GM12878 (cell line): ENCODE data around the gene LRRTM3. TPM values are rescaled to one million over a fixed set of nuclear protein-coding genes. Genes with fewer than 3 reads are reported as not detected.

ENCODE experiments used
- ATAC-seq: fragments of 200-7000 bp; cut with Tn5 transposase; 3 replicates; pipeline ENCODE4 v1.9.1; 2020; ENCODE audit warnings: mild to moderate bottlenecking, moderate library complexity
- Bru-seq: library from RNA; stranded (reverse); fragments of 400-500 nt; gene quantifications from one replicate; lab custom pipeline; 2021; lab: Mats Ljungman, UMichigan
- BruChase-seq, 2 experiments: library from RNA; stranded (reverse); fragments of 400-500 nt; gene quantifications; one replicate each; lab custom pipeline; 2021; lab: Mats Ljungman, UMichigan
- BruUV-seq: library from RNA; stranded (reverse); fragments of 400-500 nt; replicated peaks from 2 replicates; lab custom pipeline; 2021; lab: Mats Ljungman, UMichigan
- CTCF ChIA-PET: fragments of 300-600 bp; sonication (Branson Sonifier 250); formaldehyde crosslinking; extraction: SDS; loops from one replicate; lab custom pipeline; 2021; ENCODE audit warnings: inconsistent platforms; lab: Yijun Ruan, JAX
- POLR2A ChIA-PET: fragments of 350-600 bp; formaldehyde crosslinking; extraction: SDS; loops from one replicate; lab custom pipeline; 2021; ENCODE audit warnings: inconsistent platforms; lab: Charles Lee
- RAD21 ChIA-PET: fragments of 300-600 bp; sonication (Branson Sonifier 250); formaldehyde crosslinking; loops from one replicate; lab custom pipeline; 2023; ENCODE audit warnings: antibody characterized with exemption; ENCODE audit not compliant: unreplicated experiment; lab: Charles Lee
- SMC1A ChIA-PET: fragments of 300-600 bp; sonication (Branson Sonifier 250); formaldehyde crosslinking; loops from one replicate; lab custom pipeline; 2023; ENCODE audit not compliant: unreplicated experiment, uncharacterized antibody; lab: Charles Lee
- DNase-seq: peaks from one replicate; pipeline ENCODE4 v3.0.0-alpha.2; 2011; ENCODE audit warnings: low read depth, low spot score
- FAIRE-seq: peaks from 3 replicates; lab custom pipeline; 2011; peaks lifted over from hg19 to GRCh38; lab: Jason Lieb, UNC
- H2AFZ ChIP-seq: 2 replicates; pipeline ENCODE4 v1.6.0; 2011; ENCODE audit warnings: low read depth, low read length, control low read depth; ENCODE audit not compliant: control insufficient read depth
- H3K27ac ChIP-seq: 2 replicates; pipeline ENCODE4 v1.5.1; 2011; ENCODE audit warnings: control low read depth; ENCODE audit not compliant: control insufficient read depth, insufficient read depth
- H3K27me3 ChIP-seq, 2 experiments: replicated peaks in 1 of 2; 2 replicates each; pipeline versions ENCODE4 v1.6.0 to v1.6.1; 2011; ENCODE audit warnings: low read length in 1 of 2; ENCODE audit not compliant: control insufficient read depth in 2 of 2, insufficient read depth in 2 of 2
- H3K36me3 ChIP-seq, 2 experiments: 2 replicates each; pipeline ENCODE4 v1.5.1; 2011; ENCODE audit warnings: low read length in 1 of 2; ENCODE audit not compliant: control insufficient read depth in 2 of 2, insufficient read depth in 2 of 2
- H3K4me1 ChIP-seq: 2 replicates; pipeline ENCODE4 v1.6.1; 2011; ENCODE audit warnings: mild to moderate bottlenecking, low read length, moderate library complexity, mixed read lengths; ENCODE audit not compliant: control insufficient read depth, insufficient read depth
- H3K4me2 ChIP-seq: 2 replicates; pipeline ENCODE4 v1.6.0; 2011; ENCODE audit warnings: control low read depth; ENCODE audit not compliant: control insufficient read depth, insufficient read depth
- H3K4me3 ChIP-seq: fragments of 200-600 bp; sonication (generic); 2 replicates; pipeline ENCODE4 v1.5.1; 2016
- H3K79me2 ChIP-seq: 2 replicates; pipeline ENCODE4 v1.6.0; 2011; ENCODE audit warnings: low read length; ENCODE audit not compliant: control insufficient read depth, insufficient read depth
- H3K9ac ChIP-seq: 2 replicates; pipeline ENCODE4 v1.8.0; 2011; ENCODE audit warnings: low read length, control low read depth, mixed read lengths; ENCODE audit not compliant: control insufficient read depth, insufficient read depth
- H3K9me3 ChIP-seq: replicated peaks from 3 replicates; pipeline ENCODE4 v1.5.1; 2011; ENCODE audit warnings: mild to moderate bottlenecking, low read length; ENCODE audit not compliant: control insufficient read depth, insufficient read depth
- H4K20me1 ChIP-seq: 2 replicates; pipeline ENCODE4 v1.6.0; 2011; ENCODE audit not compliant: control insufficient read depth, insufficient read depth
- CTCF ChIP-seq, 3 experiments: IDR thresholded peaks in 2 of 3; conservative IDR thresholded peaks in 1 of 3; 2 replicates each; pipeline ENCODE4 v1.5.1; 2011; ENCODE audit warnings: low read depth in 3 of 3, low read length in 3 of 3, mild to moderate bottlenecking in 3 of 3, control low read depth in 2 of 3, moderate library complexity in 2 of 3, inconsistent platforms in 1 of 3, mixed read lengths in 1 of 3; ENCODE audit not compliant: control insufficient read depth in 2 of 3, insufficient read depth in 1 of 3; ENCODE audit errors: extremely low read depth in 1 of 3
- IRF4 ChIP-seq: IDR thresholded peaks from 2 replicates; pipeline ENCODE4 v1.6.1; 2011; ENCODE audit warnings: low read depth, low read length
- POU2F2 ChIP-seq: IDR thresholded peaks from 3 replicates; pipeline ENCODE4 v1.6.1; 2011; ENCODE audit warnings: low read depth, mild to moderate bottlenecking, low read length, borderline replicate concordance
- RAD21 ChIP-seq: IDR thresholded peaks from 2 replicates; pipeline ENCODE4 v1.6.1; 2011; ENCODE audit warnings: mild to moderate bottlenecking, low read depth, low read length, moderate library complexity; ENCODE audit not compliant: insufficient read depth
- RELB ChIP-seq: fragments of 450-650 bp; IDR thresholded peaks from 2 replicates; pipeline ENCODE4 v1.6.1; 2017; ENCODE audit warnings: low read depth, mild to moderate bottlenecking, moderate library complexity
- SMC3 ChIP-seq: IDR thresholded peaks from 2 replicates; pipeline ENCODE4 v1.6.1; 2011; ENCODE audit warnings: low read length, improper control_type of control experiment, borderline replicate concordance
- SPI1 ChIP-seq: IDR thresholded peaks from 2 replicates; pipeline ENCODE4 v1.6.1; 2011; ENCODE audit warnings: low read depth, mild to moderate bottlenecking, low read length, moderate library complexity, borderline replicate concordance; ENCODE audit not compliant: insufficient read depth
- YY1 ChIP-seq: IDR thresholded peaks from 2 replicates; pipeline ENCODE4 v1.6.1; 2011; ENCODE audit warnings: low read depth, mild to moderate bottlenecking, low read length
- ZBTB40 ChIP-seq: fragments of 450-650 bp; IDR thresholded peaks from 2 replicates; pipeline ENCODE4 v1.6.1; 2016; ENCODE audit warnings: mild to moderate bottlenecking, moderate library complexity, borderline replicate concordance
- WGBS: methylation state at CpG from one replicate; pipeline ENCODE4 v1.1.6; 2016; ENCODE audit warnings: low lambda C conversion rate; ENCODE audit not compliant: insufficient replicate concordance, insufficient coverage; ENCODE audit errors: missing lambda C conversion rate; 5-methylcytosine and 5-hydroxymethylcytosine counted together
- in situ Hi-C: fragments of 300-500 bp; cut with MboI; formaldehyde crosslinking; loops from 9 replicates; pipeline ENCODE4 v1.14.3; 2018; ENCODE audit warnings: mixed read lengths
- intact Hi-C: fragments of 100-400 bp; cut with micrococcal nuclease; formaldehyde crosslinking; loops from one replicate; pipeline ENCODE4 v1.14.2; 2022; ENCODE audit not compliant: unreplicated experiment
- long read RNA-seq, 2 experiments: library from polyadenylated mRNA; unstranded; transcript quantifications; one replicate each; pipeline ENCODE4 v2.0.0, GENCODE V29; 2019 to 2020
- polyA minus RNA-seq, 3 experiments: library from RNA; depleted of rRNA, polyadenylated mRNA; stranded (reverse); fragments of >200 nt; gene quantifications; 2 replicates each; pipeline ENCODE4 v1.2.3, GENCODE V29; 2011
- polyA plus RNA-seq, 11 experiments: library from polyadenylated mRNA; depleted of rRNA in 4 of 11; unstranded in 6 of 11; stranded (reverse) in 5 of 11; fragments of >200 nt; fragmentation: Nextera tagmentation in 4 of 11; fragmentation: Illumina TruSeq in 1 of 11; extraction: Ambion mirVana in 4 of 11; extraction: Trizol in 1 of 11; gene quantifications; 1 replicate in 1 of 11; 2 replicates in 10 of 11; pipeline versions ENCODE4 v1.2.1 to v1.2.3, GENCODE V29; 2011 to 2016; ENCODE audit warnings: inconsistent platforms in 2 of 11, missing spikeins in 2 of 11, low read depth in 1 of 11
- total RNA-seq, 4 experiments: library from RNA; depleted of rRNA in 3 of 4; stranded (reverse); fragments of >200 nt in 3 of 4; fragmentation: Illumina TruSeq in 1 of 4; extraction: Trizol in 1 of 4; gene quantifications; 2 replicates each; pipeline versions ENCODE4 v1.2.1 to v1.2.3, GENCODE V29; 2013 to 2021

Gene LRRTM3
- not detected in 2 replicates for total RNA-seq (2013; cell fraction: nucleolus; rRNA removed)
- total RNA-seq (2014; rRNA removed) (0.05 TPM in 1 of 2 replicates, not detected in the other), total RNA-seq (2014; rRNA removed; fragmentation: Illumina TruSeq; extraction: Trizol) (not detected in 2 replicates), total RNA-seq (2021) (not detected in 2 replicates), polyA plus RNA-seq (2011; rRNA removed) (not detected in 2 replicates), polyA plus RNA-seq (2014; fragmentation: Illumina TruSeq; extraction: Trizol) (not detected in 2 replicates), polyA plus RNA-seq (2014; fragmentation: Nextera tagmentation; extraction: Ambion mirVana) (not detected), polyA plus RNA-seq (2014; rRNA removed) (not detected in 2 replicates), polyA plus RNA-seq (2016; fragmentation: Nextera tagmentation; extraction: Ambion mirVana) (not detected), polyA minus RNA-seq (2011; rRNA and poly(A)+ RNA removed) (not detected in 2 replicates), Bru-seq, nascent RNA (not detected), BruChase-seq, experiment 1, labeled RNA remaining after a 6-hour chase (percentile 0 among the genes with signal in this experiment), BruChase-seq, experiment 2, labeled RNA remaining after a 2-hour chase (not detected)
- polyA plus RNA-seq (2011; ENCODE audit: low read depth), result not detected
- not detected in 2 replicates for polyA plus RNA-seq (2011; cell fraction: cytosol; rRNA removed)
- 0.03 TPM in 1 of 2 replicates, not detected in the other for polyA plus RNA-seq (2011; cell fraction: nucleus; rRNA removed)
- polyA plus RNA-seq (2012), result not detected in 2 replicates
- polyA minus RNA-seq (2011; cell fraction: cytosol; rRNA and poly(A)+ RNA removed), result not detected in 2 replicates
- polyA minus RNA-seq (2011; cell fraction: nucleus; rRNA and poly(A)+ RNA removed), result 0.10 and 0.12 TPM in 2 replicates
- long read RNA-seq, experiment 1, result 0 reads
- long read RNA-seq, experiment 2, result 0 reads

GRCh38 chr10:66925896-66926715 is at the start of gene LRRTM3:
Gene LRRTM3, plus strand, starts transcription at chr10:66926036.
- no peak within 1 kb of the TSS for H3K4me3 ChIP-seq
- H2AFZ ChIP-seq, result no peak within 1 kb of the TSS
- H3K27ac ChIP-seq, result no peak within 1 kb of the TSS
- no peaks in the 10 kb centered on the region for H3K4me1 ChIP-seq
- H3K9me3 ChIP-seq, result no peaks in the 10 kb centered on the region
- no peak within 1 kb of the TSS for H3K9ac ChIP-seq
- no peaks in the 10 kb centered on the region for H4K20me1 ChIP-seq
- H3K27me3 ChIP-seq, result peaks cover 0 to 8% of the 10 kb centered on the region in 2 experiments; a peak in 2 of 4 replicates
- 9% methylated on average over 16 of the region's 16 CpGs for WGBS
- CTCF ChIA-PET, result interaction anchor here (0.6 to 10.5 kb wide), 12 partner anchors 9 to 854 kb away, joined by 3 to 80 read pairs (median 3); no protein-coding TSS in a partner anchor
- ATAC-seq (peak; percentile 100), DNase-seq (peak; percentile 20), FAIRE-seq (peak; percentile 81)
- in situ Hi-C loops, result no loop called here
- H3K36me3 ChIP-seq, result no peaks in the 10 kb centered on the region
- SMC1A ChIA-PET, result interaction anchor here (0.6 to 2.1 kb wide), 11 partner anchors 10 to 739 kb away, joined by 3 to 8 read pairs (median 3); no protein-coding TSS in a partner anchor
- RAD21 ChIA-PET, result interaction anchor here (0.6 to 1.4 kb wide), 13 partner anchors 9 to 853 kb away, joined by 3 to 7 read pairs (median 3); no protein-coding TSS in a partner anchor
- H3K4me2 ChIP-seq, result no peak within 1 kb of the TSS
- no peaks in the 10 kb centered on the region for H3K79me2 ChIP-seq
- BruUV-seq, result no TSS peak
- POLR2A ChIA-PET, result no interaction called here
- intact Hi-C loops, result loop anchor here (5.0 kb wide), 1 partner anchor 596 kb away; no protein-coding TSS in a partner anchor
- peak; percentile 38; the same call in 1 of the 2 replicates for TF ChIP-seq SMC3
- TF ChIP-seq RAD21, result peak; percentile 53
- peak; percentile 23; the same call in 1 of the 2 replicates for TF ChIP-seq SPI1
- peak; percentile 67 to 76 (median 70); a peak in 5 of 6 replicates for TF ChIP-seq CTCF (IDR thresholded peaks at IDR 0.05 in 2 of 3, conservative IDR thresholded peaks at IDR 0.05 in 1 of 3; ENCODE audit: control insufficient read depth in 2 of 3, extremely low read depth in 1 of 3, insufficient read depth in 1 of 3, low read depth in 3 of 3, low read length in 3 of 3)
- TF ChIP-seq YY1, result peak; percentile 37; the same call in 1 of the 2 replicates
- 0 out of 2 replicates have a peak, but pooled peaks have one; percentile 54 for TF ChIP-seq IRF4
- peak; percentile 31; the same call in 1 of the 3 replicates for TF ChIP-seq POU2F2
- no peak for TF ChIP-seq RELB
- TF ChIP-seq ZBTB40, result no peak
